ENCODE results near the gene ARPC5L. TPM values are rescaled to one million over a fixed set of nuclear protein-coding genes. Genes with fewer than 3 reads are reported as not detected.

Gene ARPC5L
- total RNA-seq, 1 experiment from 2014 or later, result 56.8 TPM

DNA sequence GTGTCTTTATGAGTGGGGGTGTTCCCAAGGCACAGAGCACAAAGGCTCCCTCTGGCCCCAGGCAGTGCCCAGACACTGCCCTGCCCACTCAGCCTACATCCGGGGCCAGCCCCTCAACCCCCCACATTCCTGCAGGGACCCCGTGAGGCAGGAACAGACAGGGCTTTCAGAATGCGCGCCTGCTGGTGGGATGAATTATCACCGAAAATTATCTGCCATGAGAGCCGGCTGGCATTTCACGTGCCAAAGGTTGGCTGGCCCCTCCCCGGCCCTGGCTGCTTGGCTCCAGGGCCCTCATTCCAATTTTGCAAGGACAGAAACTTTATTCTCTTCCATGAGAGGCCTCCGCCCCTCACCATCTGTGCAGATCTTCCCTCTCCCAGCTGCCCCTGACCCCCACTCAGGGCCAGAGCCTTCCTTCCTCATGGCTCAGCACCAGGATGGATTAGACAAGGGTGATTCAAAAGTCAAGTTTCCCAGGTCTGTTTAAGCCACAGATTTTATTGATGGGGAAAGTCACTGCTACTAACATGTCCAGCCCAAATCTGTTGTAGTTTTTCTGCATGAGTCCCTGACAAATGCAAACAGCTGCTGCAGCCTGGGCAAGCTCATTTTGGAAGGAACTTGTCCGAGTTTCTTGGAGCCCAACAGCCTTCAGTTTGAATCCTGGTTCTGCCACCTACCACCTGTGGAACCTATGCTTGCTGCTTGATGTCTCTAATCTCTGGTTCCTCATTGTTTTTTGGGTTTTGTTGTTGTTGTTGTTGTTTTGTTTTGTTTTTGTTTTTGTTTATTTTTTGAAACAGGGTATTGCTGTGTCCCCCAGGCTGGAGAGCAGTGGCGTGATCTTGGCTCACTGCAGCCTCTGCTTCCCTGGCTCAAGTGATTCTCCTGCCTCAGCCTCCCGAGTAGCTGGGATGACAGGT lies 41.0 kb upstream of the ARPC5L start:
- Histone ChIP-seq H3K36me3 (ENCODE audit: insufficient read depth, low read length) (no peaks in the 10 kb centered on the region), H3K79me2 (ENCODE audit: low read length) (no peaks in the 10 kb centered on the region), H3K27ac (ENCODE audit: low read length) (no peak overlapping the region), H4K20me1 (ENCODE audit: insufficient read depth, low read depth, low read length) (no peaks in the 10 kb centered on the region), H2AFZ (ENCODE audit: low read length) (no peak overlapping the region), H3K4me1 (ENCODE audit: low read length) (no peaks in the 10 kb centered on the region), H3K4me2 (ENCODE audit: low read depth, low read length, poor library complexity, severe bottlenecking) (no peak overlapping the region), H3K9ac (ENCODE audit: low read length) (no peak overlapping the region), H3K27me3 (ENCODE audit: low read length) (no peaks in the 10 kb centered on the region), H3K9me2 (replicated peaks; ENCODE audit: insufficient read depth, low read length) (no peaks in the 10 kb centered on the region), H3K4me3 (ENCODE audit: low read length) (no peak overlapping the region), H3K9me3 (ENCODE audit: low read length) (no peaks in the 10 kb centered on the region)
- no peak for DNase-seq

DNA sequence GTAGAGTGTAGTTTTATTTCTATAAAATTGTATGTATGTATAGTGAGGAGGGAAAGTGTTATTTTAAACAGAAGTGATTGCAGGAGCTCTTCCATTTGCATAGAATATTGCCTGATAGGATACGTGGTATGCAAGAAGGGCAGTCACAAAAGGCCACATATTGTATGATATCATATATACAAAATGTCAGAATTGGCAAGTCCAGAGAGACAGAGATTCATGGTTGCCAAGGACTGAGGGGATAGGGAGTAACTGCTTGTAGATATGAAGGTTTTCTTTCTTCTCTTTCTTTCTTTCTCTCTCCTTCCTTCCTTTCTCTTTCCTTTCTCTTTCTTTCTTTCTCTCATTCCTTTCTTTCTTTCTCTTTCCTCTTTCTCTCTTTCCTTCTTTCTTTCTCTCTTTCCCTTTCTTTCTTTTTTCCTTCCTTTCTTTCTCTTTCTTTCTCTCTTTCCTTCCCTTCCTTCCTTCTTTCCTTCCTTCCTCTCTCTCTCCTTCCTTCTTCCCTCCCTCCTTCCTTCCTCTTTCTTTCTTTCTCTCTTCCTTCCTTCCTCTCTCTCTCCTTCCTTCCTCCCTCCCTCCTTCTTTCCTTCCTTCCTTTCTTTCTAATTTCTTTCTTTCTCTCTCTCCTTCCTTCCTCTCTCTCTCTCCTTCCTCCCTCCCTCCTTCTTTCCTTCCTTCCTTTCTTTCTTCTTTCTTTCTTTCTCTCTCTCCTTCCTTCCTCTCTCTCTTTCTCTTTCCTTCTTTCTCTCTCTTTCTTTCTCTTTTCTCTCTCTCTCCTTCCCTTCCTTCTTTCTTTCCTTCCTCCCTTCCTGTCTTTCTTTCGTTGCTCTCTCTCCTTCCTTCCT lies 33.2 kb upstream of the ARPC5L start:
- Histone ChIP-seq H3K36me3 (ENCODE audit: insufficient read depth, low read length) (no peaks in the 10 kb centered on the region), H3K4me2 (ENCODE audit: low read depth, low read length, poor library complexity, severe bottlenecking) (no peak overlapping the region), H3K27ac (ENCODE audit: low read length) (no peak overlapping the region), H3K4me3 (ENCODE audit: low read length) (no peak overlapping the region), H3K9ac (ENCODE audit: low read length) (no peak overlapping the region), H3K27me3 (ENCODE audit: low read length) (no peaks in the 10 kb centered on the region), H4K20me1 (ENCODE audit: insufficient read depth, low read depth, low read length) (no peaks in the 10 kb centered on the region), H3K79me2 (ENCODE audit: low read length) (no peaks in the 10 kb centered on the region), H3K9me3 (ENCODE audit: low read length) (no peaks in the 10 kb centered on the region), H3K9me2 (replicated peaks; ENCODE audit: insufficient read depth, low read length) (no peaks in the 10 kb centered on the region), H3K4me1 (ENCODE audit: low read length) (no peaks in the 10 kb centered on the region), H2AFZ (ENCODE audit: low read length) (no peak overlapping the region)
- no peak for DNase-seq

DNA sequence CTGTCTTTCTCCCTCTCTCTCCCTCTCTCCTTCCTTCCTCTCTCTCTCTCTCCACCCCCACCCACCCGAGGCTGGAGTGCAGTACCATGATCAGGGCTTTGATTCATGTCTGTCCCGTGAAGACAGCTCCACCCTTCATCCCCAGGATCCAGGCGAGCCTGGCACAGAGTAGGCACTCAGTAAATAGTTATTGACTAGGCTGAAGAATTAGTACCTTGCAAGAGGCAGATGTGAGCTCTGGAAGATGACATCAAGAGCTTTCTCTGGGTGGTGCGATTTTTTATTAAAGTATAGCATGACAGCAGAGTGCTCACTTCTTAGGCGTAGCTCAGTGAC lies 32.6 kb upstream of the ARPC5L start:
- Histone ChIP-seq H3K4me3 (ENCODE audit: low read length) (no peak overlapping the region), H3K9ac (ENCODE audit: low read length) (no peak overlapping the region)

DNA sequence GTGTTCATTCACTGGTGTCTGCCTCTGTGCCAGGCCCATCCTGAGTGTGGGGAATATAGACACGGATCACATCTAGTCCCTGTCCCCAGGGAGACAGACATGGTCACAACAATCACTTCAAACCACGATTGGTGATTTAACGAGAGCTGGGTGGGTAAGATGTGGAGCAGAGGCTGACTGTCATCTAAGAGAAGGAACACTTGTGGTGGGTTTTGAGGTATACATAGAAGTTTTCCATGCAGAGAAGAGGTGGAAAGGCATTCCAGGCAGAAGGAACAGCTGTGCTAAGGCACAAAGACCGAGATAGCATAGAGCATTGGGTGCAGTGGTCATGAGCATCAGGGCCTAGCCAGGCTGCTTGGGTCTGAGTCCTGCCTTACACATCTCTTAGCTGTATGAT lies 31.3 kb upstream of the ARPC5L start:
- H3K27ac ChIP-seq (ENCODE audit: low read length), result no peak overlapping the region
- no peaks in the 10 kb centered on the region for H4K20me1 ChIP-seq (ENCODE audit: insufficient read depth, low read depth, low read length)
- no peaks in the 10 kb centered on the region for H3K9me2 ChIP-seq (replicated peaks; ENCODE audit: insufficient read depth, low read length)
- no peak overlapping the region for H2AFZ ChIP-seq (ENCODE audit: low read length)
- H3K36me3 ChIP-seq (ENCODE audit: insufficient read depth, low read length), result no peaks in the 10 kb centered on the region
- H3K9ac ChIP-seq (ENCODE audit: low read length), result no peak overlapping the region
- no peaks in the 10 kb centered on the region; the same call in 1 of the 2 replicates for H3K4me1 ChIP-seq (ENCODE audit: low read length)
- no peak overlapping the region for H3K4me3 ChIP-seq (ENCODE audit: low read length)
- no peak overlapping the region for H3K4me2 ChIP-seq (ENCODE audit: low read depth, low read length, poor library complexity, severe bottlenecking)
- DNase-seq, result no peak
- H3K9me3 ChIP-seq (ENCODE audit: low read length), result no peaks in the 10 kb centered on the region
- no peaks in the 10 kb centered on the region for H3K27me3 ChIP-seq (ENCODE audit: low read length)
- H3K79me2 ChIP-seq (ENCODE audit: low read length), result no peaks in the 10 kb centered on the region

More for the DNA sequence above, 32.6 kb upstream of the ARPC5L start:
- H3K4me2 ChIP-seq (ENCODE audit: low read depth, low read length, poor library complexity, severe bottlenecking), result no peak overlapping the region
- H3K9me2 ChIP-seq (replicated peaks; ENCODE audit: insufficient read depth, low read length), result no peaks in the 10 kb centered on the region
- no peaks in the 10 kb centered on the region for H3K27me3 ChIP-seq (ENCODE audit: low read length)
- H2AFZ ChIP-seq (ENCODE audit: low read length), result no peak overlapping the region
- H3K27ac ChIP-seq (ENCODE audit: low read length), result no peak overlapping the region
- no peaks in the 10 kb centered on the region for H3K9me3 ChIP-seq (ENCODE audit: low read length)
- H3K36me3 ChIP-seq (ENCODE audit: insufficient read depth, low read length), result no peaks in the 10 kb centered on the region
- no peaks in the 10 kb centered on the region for H3K79me2 ChIP-seq (ENCODE audit: low read length)
- no peaks in the 10 kb centered on the region for H3K4me1 ChIP-seq (ENCODE audit: low read length)
- no peaks in the 10 kb centered on the region for H4K20me1 ChIP-seq (ENCODE audit: insufficient read depth, low read depth, low read length)
- DNase-seq, result no peak

DNA sequence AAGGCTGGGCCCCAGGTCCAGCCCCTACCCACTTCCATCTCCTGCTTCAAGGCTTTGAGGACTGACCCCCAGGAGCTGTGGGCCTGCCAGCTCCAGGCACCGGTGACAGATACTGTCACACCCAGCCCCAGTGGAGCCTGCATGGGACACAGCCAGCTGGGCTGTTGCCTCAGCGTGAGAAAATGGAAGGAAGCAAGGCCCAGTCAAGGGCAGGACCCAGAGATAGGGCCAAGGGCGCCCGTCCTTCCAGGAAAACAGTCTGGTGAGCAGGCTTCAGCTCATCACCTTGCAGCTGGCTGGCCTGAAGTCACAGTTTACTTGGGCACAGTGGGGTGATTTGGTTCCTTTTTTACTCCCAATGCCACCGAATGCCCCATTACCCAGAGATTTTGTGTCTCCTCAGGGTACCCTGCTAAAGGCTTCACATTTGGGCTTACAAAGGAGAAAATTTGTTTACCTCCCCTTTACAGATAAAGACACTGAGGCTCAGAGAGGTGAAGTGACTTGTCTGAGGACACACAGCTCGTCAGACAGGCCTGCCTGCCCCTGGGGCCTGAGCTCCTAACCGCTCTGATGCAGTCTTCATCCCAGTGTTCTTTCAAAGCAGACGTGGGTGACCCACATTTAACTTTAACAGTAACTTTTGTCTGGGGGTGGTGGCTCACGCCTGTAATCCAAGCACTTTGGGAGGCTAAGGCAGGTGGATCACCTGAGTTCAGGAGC lies 30.1 kb upstream of the ARPC5L start:
- Histone ChIP-seq H3K4me1 (ENCODE audit: low read length) (no peaks in the 10 kb centered on the region; the same call in 1 of the 2 replicates), H3K4me2 (ENCODE audit: low read depth, low read length, poor library complexity, severe bottlenecking) (no peak overlapping the region), H3K79me2 (ENCODE audit: low read length) (no peaks in the 10 kb centered on the region), H2AFZ (ENCODE audit: low read length) (no peak overlapping the region), H3K36me3 (ENCODE audit: insufficient read depth, low read length) (no peaks in the 10 kb centered on the region), H3K9me3 (ENCODE audit: low read length) (no peaks in the 10 kb centered on the region), H3K9ac (ENCODE audit: low read length) (no peak overlapping the region), H4K20me1 (ENCODE audit: insufficient read depth, low read depth, low read length) (no peaks in the 10 kb centered on the region), H3K27ac (ENCODE audit: low read length) (no peak overlapping the region), H3K9me2 (replicated peaks; ENCODE audit: insufficient read depth, low read length) (no peaks in the 10 kb centered on the region), H3K27me3 (ENCODE audit: low read length) (no peaks in the 10 kb centered on the region), H3K4me3 (ENCODE audit: low read length) (no peak overlapping the region)
- DNase-seq, result no peak

DNA sequence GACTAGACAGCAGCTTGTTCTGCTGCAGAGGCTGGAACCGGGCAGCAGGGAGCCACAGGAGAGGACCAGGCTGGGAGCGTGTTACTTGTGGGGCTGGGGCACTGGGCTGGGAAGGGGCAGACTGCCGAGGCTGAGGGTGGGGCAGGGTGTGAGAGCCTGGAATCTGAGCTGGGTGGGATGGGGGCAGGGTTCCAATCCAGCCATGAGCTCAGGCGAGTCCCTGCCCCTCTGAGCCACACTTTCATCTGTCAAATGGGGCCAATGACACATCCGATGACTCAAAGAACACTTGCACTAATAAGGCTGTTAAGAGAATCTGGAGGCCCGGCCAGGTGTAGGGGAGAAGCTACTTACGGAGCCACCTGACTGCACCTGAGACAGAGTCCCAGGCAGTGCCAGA lies 27.3 kb upstream of the ARPC5L start:
- Histone ChIP-seq H3K27me3 (ENCODE audit: low read length) (no peaks in the 10 kb centered on the region), H3K9ac (ENCODE audit: low read length) (no peak overlapping the region), H3K4me2 (ENCODE audit: low read depth, low read length, poor library complexity, severe bottlenecking) (no peak overlapping the region), H3K9me2 (replicated peaks; ENCODE audit: insufficient read depth, low read length) (no peaks in the 10 kb centered on the region), H3K9me3 (ENCODE audit: low read length) (no peaks in the 10 kb centered on the region), H4K20me1 (ENCODE audit: insufficient read depth, low read depth, low read length) (no peaks in the 10 kb centered on the region), H3K79me2 (ENCODE audit: low read length) (no peaks in the 10 kb centered on the region), H3K4me3 (ENCODE audit: low read length) (no peak overlapping the region), H3K4me1 (ENCODE audit: low read length) (no peaks in the 10 kb centered on the region; the same call in 1 of the 2 replicates), H3K27ac (ENCODE audit: low read length) (no peak overlapping the region), H2AFZ (ENCODE audit: low read length) (no peak overlapping the region), H3K36me3 (ENCODE audit: insufficient read depth, low read length) (no peaks in the 10 kb centered on the region)
- DNase-seq, result no peak

DNA sequence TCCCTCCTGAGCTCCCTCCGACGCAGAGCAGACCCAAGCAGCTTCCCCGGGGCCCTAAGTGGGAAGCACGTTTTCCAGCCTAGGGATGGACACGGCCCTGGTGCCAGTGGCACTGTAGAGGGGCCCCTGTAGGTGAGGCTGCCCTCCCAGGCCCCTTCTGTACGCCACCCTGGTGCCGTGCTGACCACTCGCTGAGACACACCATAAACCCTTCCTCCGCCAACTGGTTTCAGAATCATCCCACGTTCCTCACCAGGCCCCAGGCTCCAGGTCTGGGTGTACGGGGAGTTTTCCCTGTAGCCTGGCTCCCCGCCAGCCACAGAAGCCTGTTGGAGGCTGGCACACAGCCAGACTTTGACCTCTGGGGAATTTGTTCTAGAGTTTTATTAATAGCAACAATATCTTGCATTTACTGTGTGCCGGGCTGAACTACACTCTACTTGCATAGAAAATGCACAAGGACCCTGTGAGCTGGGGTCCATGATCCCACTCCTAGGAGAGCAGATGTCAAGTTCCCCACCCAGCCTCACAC lies 26.8 kb upstream of the ARPC5L start:
- H3K4me1 ChIP-seq (ENCODE audit: low read length), result no peaks in the 10 kb centered on the region; the same call in 1 of the 2 replicates
- no peak for DNase-seq
- no peaks in the 10 kb centered on the region for H3K9me3 ChIP-seq (ENCODE audit: low read length)
- H3K79me2 ChIP-seq (ENCODE audit: low read length), result no peaks in the 10 kb centered on the region
- H3K9ac ChIP-seq (ENCODE audit: low read length), result no peak overlapping the region
- no peaks in the 10 kb centered on the region for H4K20me1 ChIP-seq (ENCODE audit: insufficient read depth, low read depth, low read length)
- no peaks in the 10 kb centered on the region for H3K9me2 ChIP-seq (replicated peaks; ENCODE audit: insufficient read depth, low read length)
- no peaks in the 10 kb centered on the region for H3K27me3 ChIP-seq (ENCODE audit: low read length)
- H3K4me3 ChIP-seq (ENCODE audit: low read length), result no peak overlapping the region
- H3K27ac ChIP-seq (ENCODE audit: low read length), result no peak overlapping the region
- no peak overlapping the region for H2AFZ ChIP-seq (ENCODE audit: low read length)
- H3K4me2 ChIP-seq (ENCODE audit: low read depth, low read length, poor library complexity, severe bottlenecking), result no peak overlapping the region
- no peaks in the 10 kb centered on the region for H3K36me3 ChIP-seq (ENCODE audit: insufficient read depth, low read length)
